Tibial nerve (tissue), 4 donors: ENCODE results near the gene MUSK.

Experiments used
- EP300 ChIP-seq, 2 donors: sonication (generic); formaldehyde crosslinking; IDR thresholded peaks; one replicate each; pipeline ENCODE4 v1.6.1; 2017; ENCODE audit warnings: antibody characterized with exemption in 2 of 2, mild to moderate bottlenecking in 1 of 2
- TF ChIP-seq, protein P1 (sequence below), 5 experiments: fragments of 200-600 bp in 3 of 5; fragments of 450-650 bp in 2 of 5; sonication (generic) in 3 of 5; IDR thresholded peaks; one replicate each; pipeline ENCODE4 v1.5.1; 2016 to 2019; ENCODE audit warnings: antibody characterized with exemption in 5 of 5, mild to moderate bottlenecking in 3 of 5, moderate library complexity in 2 of 5

GRCh38 chr9:110835859-110836271 lies 167.3 kb downstream of the MUSK start:
- no peak for TF ChIP-seq EP300 (IDR thresholded peaks at IDR 0.05)
- TF ChIP-seq, protein P1, sequence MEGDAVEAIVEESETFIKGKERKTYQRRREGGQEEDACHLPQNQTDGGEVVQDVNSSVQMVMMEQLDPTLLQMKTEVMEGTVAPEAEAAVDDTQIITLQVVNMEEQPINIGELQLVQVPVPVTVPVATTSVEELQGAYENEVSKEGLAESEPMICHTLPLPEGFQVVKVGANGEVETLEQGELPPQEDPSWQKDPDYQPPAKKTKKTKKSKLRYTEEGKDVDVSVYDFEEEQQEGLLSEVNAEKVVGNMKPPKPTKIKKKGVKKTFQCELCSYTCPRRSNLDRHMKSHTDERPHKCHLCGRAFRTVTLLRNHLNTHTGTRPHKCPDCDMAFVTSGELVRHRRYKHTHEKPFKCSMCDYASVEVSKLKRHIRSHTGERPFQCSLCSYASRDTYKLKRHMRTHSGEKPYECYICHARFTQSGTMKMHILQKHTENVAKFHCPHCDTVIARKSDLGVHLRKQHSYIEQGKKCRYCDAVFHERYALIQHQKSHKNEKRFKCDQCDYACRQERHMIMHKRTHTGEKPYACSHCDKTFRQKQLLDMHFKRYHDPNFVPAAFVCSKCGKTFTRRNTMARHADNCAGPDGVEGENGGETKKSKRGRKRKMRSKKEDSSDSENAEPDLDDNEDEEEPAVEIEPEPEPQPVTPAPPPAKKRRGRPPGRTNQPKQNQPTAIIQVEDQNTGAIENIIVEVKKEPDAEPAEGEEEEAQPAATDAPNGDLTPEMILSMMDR (IDR thresholded peaks at IDR 0.05): no peak
